Ascending aorta (tissue), 2 donors: ENCODE measurements around the gene ARHGAP45. TPM values are rescaled to one million over a fixed set of nuclear protein-coding genes. Genes with fewer than 3 reads are reported as not detected.

Experiments
- DNase-seq, 2 donors: peaks; one replicate each; pipeline ENCODE4 v3.0.0-alpha.2; 2019; ENCODE audit warnings: low spot score in 2 of 2
- H3K27ac ChIP-seq, 2 donors: fragments of 200-600 bp; sonication (generic); one replicate each; pipeline ENCODE4 v1.5.1; 2016 to 2017; ENCODE audit warnings: mild to moderate bottlenecking in 1 of 2
- H3K27me3 ChIP-seq: fragments of 200-600 bp; sonication (generic); one replicate; pipeline ENCODE4 v1.5.1; 2017
- H3K36me3 ChIP-seq, 2 donors: fragments of 200-600 bp; sonication (generic); one replicate each; pipeline ENCODE4 v1.5.1; 2016
- H3K4me1 ChIP-seq, 2 donors: fragments of 200-600 bp; sonication (generic); one replicate each; pipeline ENCODE4 v1.5.1; 2016 to 2017; ENCODE audit warnings: mild to moderate bottlenecking in 1 of 2
- H3K4me3 ChIP-seq, 2 donors: fragments of 200-600 bp; sonication (generic); one replicate each; pipeline ENCODE4 v1.5.1; 2016 to 2017; ENCODE audit warnings: mild to moderate bottlenecking in 1 of 2
- H3K9me3 ChIP-seq, 2 donors: fragments of 200-600 bp; sonication (generic); one replicate each; pipeline ENCODE4 v1.5.1; 2016
- intact Hi-C: fragments of 100-400 bp; cut with DNase I; formaldehyde crosslinking; loops from one replicate; pipeline ENCODE4 v1.15.1; 2023
- total RNA-seq: library from RNA; depleted of rRNA; stranded (reverse); fragments of >200 nt; gene quantifications from one replicate; pipeline ENCODE4 v1.1.0, GENCODE V29; 2016
- TF ChIP-seq, protein P1 (sequence below), 3 experiments: fragments of 200-600 bp in 2 of 3; fragments of 450-650 bp in 1 of 3; sonication (generic) in 2 of 3; IDR thresholded peaks; one replicate each; pipeline ENCODE4 v1.5.1; 2016 to 2019; ENCODE audit warnings: antibody characterized with exemption in 3 of 3, mild to moderate bottlenecking in 1 of 3, moderate library complexity in 1 of 3

The ARHGAP45 gene
- total RNA-seq, 1 donor from 2014 or later: 66.5 TPM

GRCh38 chr19:1082928-1083816, 16.2 kb downstream of the ARHGAP45 start:
- Histone ChIP-seq H3K27ac (no peak overlapping the region), H3K4me3 (no peak overlapping the region), H3K36me3 (peaks cover 1 to 17% of the 10 kb centered on the region in 2 donors), H3K4me1 (no peaks in the 10 kb centered on the region), H3K27me3 (no peaks in the 10 kb centered on the region), H3K9me3 (no peaks in the 10 kb centered on the region)
- intact Hi-C loops: no loop called here
- TF ChIP-seq, protein P1, sequence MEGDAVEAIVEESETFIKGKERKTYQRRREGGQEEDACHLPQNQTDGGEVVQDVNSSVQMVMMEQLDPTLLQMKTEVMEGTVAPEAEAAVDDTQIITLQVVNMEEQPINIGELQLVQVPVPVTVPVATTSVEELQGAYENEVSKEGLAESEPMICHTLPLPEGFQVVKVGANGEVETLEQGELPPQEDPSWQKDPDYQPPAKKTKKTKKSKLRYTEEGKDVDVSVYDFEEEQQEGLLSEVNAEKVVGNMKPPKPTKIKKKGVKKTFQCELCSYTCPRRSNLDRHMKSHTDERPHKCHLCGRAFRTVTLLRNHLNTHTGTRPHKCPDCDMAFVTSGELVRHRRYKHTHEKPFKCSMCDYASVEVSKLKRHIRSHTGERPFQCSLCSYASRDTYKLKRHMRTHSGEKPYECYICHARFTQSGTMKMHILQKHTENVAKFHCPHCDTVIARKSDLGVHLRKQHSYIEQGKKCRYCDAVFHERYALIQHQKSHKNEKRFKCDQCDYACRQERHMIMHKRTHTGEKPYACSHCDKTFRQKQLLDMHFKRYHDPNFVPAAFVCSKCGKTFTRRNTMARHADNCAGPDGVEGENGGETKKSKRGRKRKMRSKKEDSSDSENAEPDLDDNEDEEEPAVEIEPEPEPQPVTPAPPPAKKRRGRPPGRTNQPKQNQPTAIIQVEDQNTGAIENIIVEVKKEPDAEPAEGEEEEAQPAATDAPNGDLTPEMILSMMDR (IDR thresholded peaks at IDR 0.05): no peak
- DNase-seq: no peak

- no peak for DNase-seq
- no peak overlapping the region for H3K4me3 ChIP-seq
- intact Hi-C loops: no loop called here
- H3K9me3 ChIP-seq: no peaks in the 10 kb centered on the region
- no peaks in the 10 kb centered on the region for H3K27me3 ChIP-seq
- TF ChIP-seq, protein P1 (IDR thresholded peaks at IDR 0.05): no peak
- H3K36me3 ChIP-seq: peaks cover 7 to 28% of the 10 kb centered on the region in 2 donors
- peaks cover 0 to under 1% of the 10 kb centered on the region in 2 donors for H3K4me1 ChIP-seq
- H3K27ac ChIP-seq: no peak overlapping the region
These were observed 17.3 kb downstream of the ARHGAP45 start for GRCh38 chr19:1084024-1084868.

- H3K36me3 ChIP-seq: peaks cover 13 to 36% of the 10 kb centered on the region in 2 donors
- TF ChIP-seq, protein P1 (IDR thresholded peaks at IDR 0.05): no peak
- intact Hi-C loops: no loop called here
These were observed 18.2 kb downstream of the ARHGAP45 start for GRCh38 chr19:1085053-1085658.

DNA sequence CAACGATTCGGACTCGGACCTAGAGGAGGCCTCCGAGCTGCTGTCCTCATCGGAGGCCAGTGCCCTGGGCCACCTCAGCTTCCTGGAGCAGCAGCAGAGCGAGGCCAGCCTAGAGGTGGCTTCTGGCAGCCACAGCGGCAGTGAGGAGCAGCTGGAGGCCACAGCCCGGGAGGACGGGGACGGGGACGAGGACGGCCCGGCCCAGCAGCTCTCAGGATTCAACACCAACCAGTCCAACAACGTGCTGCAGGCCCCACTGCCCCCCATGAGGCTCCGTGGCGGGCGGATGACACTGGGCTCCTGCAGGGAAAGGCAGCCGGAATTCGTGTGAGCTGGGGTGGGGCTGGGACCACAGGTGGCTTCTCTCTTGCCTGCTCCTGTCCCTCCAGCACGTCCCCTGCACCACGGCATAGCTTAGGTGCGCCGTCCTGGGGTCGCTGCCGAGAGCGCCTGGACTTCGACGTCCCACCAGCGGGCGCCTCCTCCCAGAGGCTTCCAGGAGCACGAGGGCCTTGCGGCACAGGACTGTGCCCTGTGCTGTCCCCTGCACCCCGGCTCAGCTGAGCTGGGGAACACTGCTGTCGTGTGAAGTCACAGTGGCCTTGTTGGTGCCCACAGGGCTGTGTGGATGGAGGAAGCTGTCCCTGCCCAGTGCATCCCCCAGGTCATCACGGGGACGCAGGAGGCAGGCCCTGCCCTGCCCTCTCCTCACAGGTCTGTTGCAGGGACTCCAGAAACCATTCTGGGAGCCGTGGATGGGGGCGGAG, 18.9 kb downstream of the ARHGAP45 start:
- Histone ChIP-seq H3K36me3 (peaks cover 20 to 41% of the 10 kb centered on the region in 2 donors), H3K27ac (no peak overlapping the region), H3K27me3 (no peaks in the 10 kb centered on the region), H3K9me3 (no peaks in the 10 kb centered on the region), H3K4me3 (no peak overlapping the region), H3K4me1 (peaks cover 0 to 3% of the 10 kb centered on the region in 2 donors)
- intact Hi-C loops: no loop called here
- TF ChIP-seq, protein P1 (IDR thresholded peaks at IDR 0.05): no peak
- no peak for DNase-seq

More at GRCh38 chr19:1085053-1085658, 18.2 kb downstream of the ARHGAP45 start:
- no peak overlapping the region for H3K4me3 ChIP-seq
- no peaks in the 10 kb centered on the region for H3K9me3 ChIP-seq
- no peak overlapping the region for H3K27ac ChIP-seq
- H3K27me3 ChIP-seq: no peaks in the 10 kb centered on the region
- peaks cover 0 to 3% of the 10 kb centered on the region in 2 donors for H3K4me1 ChIP-seq
- no peak for DNase-seq

DNA sequence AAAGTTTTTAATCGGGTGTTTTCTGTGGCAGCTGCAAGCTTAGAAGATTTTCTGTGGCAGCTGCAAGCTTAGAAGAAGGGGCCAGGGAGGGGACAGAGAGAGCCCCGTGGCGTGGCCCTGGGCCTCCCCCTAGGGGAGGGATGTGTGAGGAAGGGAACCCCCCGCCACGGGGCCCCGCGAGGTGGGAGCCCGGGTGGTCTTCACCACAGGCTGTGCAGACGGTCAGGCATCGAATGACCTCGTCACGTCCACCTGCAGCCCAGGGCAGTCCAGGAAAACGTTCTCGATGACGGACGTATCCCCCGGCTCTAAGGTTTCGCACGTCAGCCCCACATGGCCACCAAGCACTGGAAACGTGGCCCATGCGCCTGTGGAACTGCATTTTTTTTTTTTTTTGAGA, 19.6 kb downstream of the ARHGAP45 start:
- TF ChIP-seq, protein P1 (IDR thresholded peaks at IDR 0.05): no peak
- H3K9me3 ChIP-seq: no peaks in the 10 kb centered on the region
- DNase-seq: no peak
- H3K27me3 ChIP-seq: no peaks in the 10 kb centered on the region
- peaks cover 28 to 49% of the 10 kb centered on the region in 2 donors for H3K36me3 ChIP-seq
- H3K4me1 ChIP-seq: peaks cover 0 to 3% of the 10 kb centered on the region in 2 donors
- intact Hi-C loops: no loop called here
- no peak overlapping the region for H3K27ac ChIP-seq
- no peak overlapping the region for H3K4me3 ChIP-seq
